ENCODE results near the gene GJB5. TPM values are rescaled to one million over a fixed set of nuclear protein-coding genes. Genes with fewer than 3 reads are reported as not detected.

GJB5 gene
- total RNA-seq: 0.51 TPM in 1 of 2 replicates, not detected in the other

GRCh38 chr1:34754964-34755637 lies at the start of gene GJB5:
TSS of gene GJB5 (plus strand) at chr1:34755047. CDS start at chr1:34757331, 2,284 bp downstream.
- no peak for DNase-seq (ENCODE audit: low read depth)
- no peak within 1 kb of the TSS for H3K4me3 ChIP-seq (ENCODE audit: low read depth, low read length)
- no peak for TF ChIP-seq CTCF (conservative IDR thresholded peaks at IDR 0.05; ENCODE audit: low read depth, low read length)

GRCh38 chr1:34705077-34705476 lies 49.8 kb upstream of the GJB5 start:
- no peak for DNase-seq (ENCODE audit: low read depth)
- no peak overlapping the region for H3K4me3 ChIP-seq (ENCODE audit: low read depth, low read length)
- no peak for TF ChIP-seq CTCF (conservative IDR thresholded peaks at IDR 0.05; ENCODE audit: low read depth, low read length)

GRCh38 chr1:34708106-34708505 lies 46.7 kb upstream of the GJB5 start:
- H3K4me3 ChIP-seq (ENCODE audit: low read depth, low read length): no peak overlapping the region
- TF ChIP-seq CTCF (conservative IDR thresholded peaks at IDR 0.05; ENCODE audit: low read depth, low read length): no peak
- DNase-seq (ENCODE audit: low read depth): no peak

- no peak for TF ChIP-seq CTCF (conservative IDR thresholded peaks at IDR 0.05; ENCODE audit: low read depth, low read length)
- H3K4me3 ChIP-seq (ENCODE audit: low read depth, low read length): no peak overlapping the region
- DNase-seq (ENCODE audit: low read depth): no peak
These were observed 45.3 kb upstream of the GJB5 start for GRCh38 chr1:34709547-34709946.

- no peak for DNase-seq (ENCODE audit: low read depth)
- H3K4me3 ChIP-seq (ENCODE audit: low read depth, low read length): no peak overlapping the region
- no peak for TF ChIP-seq CTCF (conservative IDR thresholded peaks at IDR 0.05; ENCODE audit: low read depth, low read length)
These were observed 44.0 kb upstream of the GJB5 start for GRCh38 chr1:34710812-34711211.

- H3K4me3 ChIP-seq (ENCODE audit: low read depth, low read length): no peak overlapping the region
- TF ChIP-seq CTCF (conservative IDR thresholded peaks at IDR 0.05; ENCODE audit: low read depth, low read length): no peak
- no peak for DNase-seq (ENCODE audit: low read depth)
These were observed 43.4 kb upstream of the GJB5 start for GRCh38 chr1:34711485-34711884.
